Hepatocyte (in vitro differentiated cells): Measurements from ENCODE around the gene IFNGR2. TPM values are rescaled to one million over a fixed set of nuclear protein-coding genes. Genes with fewer than 3 reads are reported as not detected.

Experiments used
- DNase-seq: peaks from one replicate; pipeline ENCODE4 v3.0.0-alpha.2; 2016; ENCODE audit warnings: low spot score
- H2AFZ ChIP-seq: fragments of 200-600 bp; sonication (generic); 2 replicates; pipeline ENCODE4 v1.6.0; 2016; ENCODE audit warnings: antibody characterized with exemption, mild to moderate bottlenecking
- H3K27ac ChIP-seq: fragments of 200-600 bp; sonication (generic); 2 replicates; pipeline ENCODE4 v1.5.1; 2016; ENCODE audit warnings: mild to moderate bottlenecking
- H3K27me3 ChIP-seq: fragments of 200-600 bp; sonication (generic); 2 replicates; pipeline ENCODE4 v1.6.1; 2016
- H3K36me3 ChIP-seq: fragments of 200-600 bp; sonication (generic); replicated peaks from 2 replicates; pipeline ENCODE4 v1.5.1; 2016; ENCODE audit warnings: low read depth; ENCODE audit not compliant: insufficient read depth
- H3K4me1 ChIP-seq: fragments of 200-600 bp; sonication (generic); 2 replicates; pipeline ENCODE4 v1.5.1; 2016; ENCODE audit warnings: mild to moderate bottlenecking, moderate library complexity; ENCODE audit not compliant: insufficient read depth
- H3K4me2 ChIP-seq: fragments of 200-600 bp; sonication (generic); 2 replicates; pipeline ENCODE4 v1.6.0; 2016
- H3K4me3 ChIP-seq: fragments of 200-600 bp; sonication (generic); 2 replicates; pipeline ENCODE4 v1.5.1; 2016; ENCODE audit warnings: mild to moderate bottlenecking
- H3K79me2 ChIP-seq: fragments of 200-600 bp; sonication (generic); 2 replicates; pipeline ENCODE4 v1.6.0; 2017; ENCODE audit warnings: mild to moderate bottlenecking
- H3K9me2 ChIP-seq: fragments of 200-600 bp; sonication (generic); replicated peaks from 2 replicates; pipeline ENCODE4 v1.6.0; 2017; ENCODE audit warnings: mild to moderate bottlenecking; ENCODE audit not compliant: insufficient read depth
- H3K9me3 ChIP-seq: fragments of 200-600 bp; sonication (generic); 2 replicates; pipeline ENCODE4 v1.5.1; 2016; ENCODE audit warnings: low read depth, mild to moderate bottlenecking
- H4K20me1 ChIP-seq: fragments of 200-600 bp; sonication (generic); 2 replicates; pipeline ENCODE4 v1.6.0; 2016; ENCODE audit warnings: mild to moderate bottlenecking; ENCODE audit not compliant: insufficient read depth, poor library complexity, severe bottlenecking
- EZH2 ChIP-seq: fragments of 200-600 bp; sonication (generic); IDR thresholded peaks from 2 replicates; pipeline ENCODE4 v1.6.1; 2016; ENCODE audit warnings: antibody characterized with exemption, mild to moderate bottlenecking, borderline replicate concordance
- EZH2phosphoT487 ChIP-seq: fragments of 200-600 bp; sonication (generic); IDR thresholded peaks from one replicate; pipeline ENCODE4 v1.6.1; 2018; ENCODE audit warnings: antibody characterized with exemption, mild to moderate bottlenecking, low read depth, moderate library complexity; ENCODE audit not compliant: unreplicated experiment, severe bottlenecking
- WGBS: methylation state at CpG from one replicate; pipeline ENCODE4 v1.1.6; 2016; ENCODE audit warnings: low lambda C conversion rate; ENCODE audit errors: missing lambda C conversion rate; 5-methylcytosine and 5-hydroxymethylcytosine counted together
- polyA plus RNA-seq: library from polyadenylated mRNA; unstranded; fragments of >200 nt; fragmentation: Nextera tagmentation; extraction: Ambion mirVana; gene quantifications from 2 replicates; pipeline ENCODE4 v1.2.1, GENCODE V29; 2016
- total RNA-seq: library from RNA; depleted of rRNA; stranded (reverse); fragments of >200 nt; gene quantifications from 2 replicates; pipeline ENCODE4 v1.2.3, GENCODE V29; 2014
- TF ChIP-seq, protein P1 (sequence below): fragments of 200-600 bp; sonication (generic); IDR thresholded peaks from 2 replicates; pipeline ENCODE4 v1.5.1; 2016; ENCODE audit warnings: antibody characterized with exemption, mild to moderate bottlenecking; ENCODE audit not compliant: poor library complexity

IFNGR2 gene
- total and polyA plus RNA-seq, 2 experiments from 2014 or later = 53.4 to 66.7 TPM

DNA sequence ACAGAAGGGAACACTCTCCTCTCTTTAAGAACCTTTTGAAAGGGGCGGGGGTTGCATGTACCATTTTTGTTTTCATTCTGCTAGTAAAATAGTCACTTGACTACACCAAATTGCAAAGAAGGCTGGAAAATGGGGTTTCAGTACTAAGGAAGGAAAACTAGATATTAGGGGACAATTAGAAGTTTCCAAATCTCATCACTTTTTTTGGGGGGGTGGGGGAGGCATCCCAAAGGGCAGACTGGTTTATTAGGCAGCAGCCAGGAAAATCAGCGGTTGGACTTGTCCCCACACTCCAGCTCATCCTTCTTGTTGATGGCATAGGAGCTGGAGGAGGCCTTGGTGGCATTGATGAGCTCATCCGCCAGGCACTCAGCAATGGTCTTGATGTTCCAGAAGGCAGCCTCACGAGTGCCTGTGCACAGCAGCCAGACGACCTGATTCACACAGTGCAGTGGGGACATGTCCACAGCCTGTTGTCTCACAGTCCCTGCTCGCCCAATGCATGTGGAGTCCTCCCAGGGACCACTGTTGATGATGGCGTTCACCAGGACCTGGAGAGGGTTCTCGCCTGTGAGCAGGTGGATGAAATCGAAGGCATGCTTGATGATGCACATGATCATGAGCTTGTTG is 78.2 kb downstream of the IFNGR2 start:
- Histone ChIP-seq H3K9me2 (no peaks in the 10 kb centered on the region), H4K20me1 (peaks cover 6% of the 10 kb centered on the region), H3K4me1 (peaks cover 7% of the 10 kb centered on the region), H3K36me3 (no peaks in the 10 kb centered on the region), H3K9me3 (no peaks in the 10 kb centered on the region), H3K27ac (no peak overlapping the region), H3K4me3 (no peak overlapping the region), H3K27me3 (no peaks in the 10 kb centered on the region), H3K4me2 (no peak overlapping the region), H3K79me2 (peaks cover 22% of the 10 kb centered on the region), H2AFZ (no peak overlapping the region)
- DNase-seq = no peak
- 84% methylated on average over 9 of the region's 9 CpGs for WGBS
- TF ChIP-seq, protein P1, sequence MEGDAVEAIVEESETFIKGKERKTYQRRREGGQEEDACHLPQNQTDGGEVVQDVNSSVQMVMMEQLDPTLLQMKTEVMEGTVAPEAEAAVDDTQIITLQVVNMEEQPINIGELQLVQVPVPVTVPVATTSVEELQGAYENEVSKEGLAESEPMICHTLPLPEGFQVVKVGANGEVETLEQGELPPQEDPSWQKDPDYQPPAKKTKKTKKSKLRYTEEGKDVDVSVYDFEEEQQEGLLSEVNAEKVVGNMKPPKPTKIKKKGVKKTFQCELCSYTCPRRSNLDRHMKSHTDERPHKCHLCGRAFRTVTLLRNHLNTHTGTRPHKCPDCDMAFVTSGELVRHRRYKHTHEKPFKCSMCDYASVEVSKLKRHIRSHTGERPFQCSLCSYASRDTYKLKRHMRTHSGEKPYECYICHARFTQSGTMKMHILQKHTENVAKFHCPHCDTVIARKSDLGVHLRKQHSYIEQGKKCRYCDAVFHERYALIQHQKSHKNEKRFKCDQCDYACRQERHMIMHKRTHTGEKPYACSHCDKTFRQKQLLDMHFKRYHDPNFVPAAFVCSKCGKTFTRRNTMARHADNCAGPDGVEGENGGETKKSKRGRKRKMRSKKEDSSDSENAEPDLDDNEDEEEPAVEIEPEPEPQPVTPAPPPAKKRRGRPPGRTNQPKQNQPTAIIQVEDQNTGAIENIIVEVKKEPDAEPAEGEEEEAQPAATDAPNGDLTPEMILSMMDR = no peak
- TF ChIP-seq EZH2phosphoT487 = no peak
- TF ChIP-seq EZH2 = no peak

Other genes starting within 250 kb of the IFNGR2 start
- 18.2 and 19.9 TPM in 2 replicates for gene IFNAR2, start 173.5 kb upstream of the IFNGR2 start, total RNA-seq
- 18.5 and 19.6 TPM in 2 replicates for gene IFNAR2, start 173.5 kb upstream of the IFNGR2 start, polyA plus RNA-seq
- gene IL10RB, start 137.0 kb upstream of the IFNGR2 start, total RNA-seq = 27.1 and 30.2 TPM in 2 replicates
- gene IL10RB, start 137.0 kb upstream of the IFNGR2 start, polyA plus RNA-seq = 23.4 and 29.2 TPM in 2 replicates
- gene IFNAR1, start 78.4 kb upstream of the IFNGR2 start, total RNA-seq = 23.1 and 26.9 TPM in 2 replicates
- 29.0 and 33.4 TPM in 2 replicates for gene IFNAR1, start 78.4 kb upstream of the IFNGR2 start, polyA plus RNA-seq
- gene TMEM50B, start 76.6 kb downstream of the IFNGR2 start, total RNA-seq = 67.5 and 88.0 TPM in 2 replicates
- 73.1 and 80.9 TPM in 2 replicates for gene TMEM50B, start 76.6 kb downstream of the IFNGR2 start, polyA plus RNA-seq
- 3.8 and 5.8 TPM in 2 replicates for gene DNAJC28, start 88.3 kb downstream of the IFNGR2 start, total RNA-seq
- 1.2 and 2.0 TPM in 2 replicates for gene DNAJC28, start 88.3 kb downstream of the IFNGR2 start, polyA plus RNA-seq
- 83.3 and 99.6 TPM in 2 replicates for gene GART, start 138.7 kb downstream of the IFNGR2 start, total RNA-seq
- gene GART, start 138.7 kb downstream of the IFNGR2 start, polyA plus RNA-seq = 41.6 TPM in 2 replicates
- 154 and 181 TPM in 2 replicates for gene SON, start 139.6 kb downstream of the IFNGR2 start, total RNA-seq
- 358 and 454 TPM in 2 replicates for gene SON, start 139.6 kb downstream of the IFNGR2 start, polyA plus RNA-seq
- gene DONSON, start 185.3 kb downstream of the IFNGR2 start, total RNA-seq = 15.1 and 15.9 TPM in 2 replicates
- gene DONSON, start 185.3 kb downstream of the IFNGR2 start, polyA plus RNA-seq = 17.1 and 23.2 TPM in 2 replicates
- 14.6 and 29.7 TPM in 2 replicates for gene CRYZL1, start 238.3 kb downstream of the IFNGR2 start, total RNA-seq
- gene CRYZL1, start 238.3 kb downstream of the IFNGR2 start, polyA plus RNA-seq = 41.5 and 49.8 TPM in 2 replicates
- 46.0 and 46.1 TPM in 2 replicates for gene ITSN1, start 239.1 kb downstream of the IFNGR2 start, total RNA-seq
- gene ITSN1, start 239.1 kb downstream of the IFNGR2 start, polyA plus RNA-seq = 43.6 and 44.9 TPM in 2 replicates